AG08396 (cell line): ENCODE data around the gene NTRK1.
A peak's percentile ranks its signal among the peaks of the same experiment; 100 is the strongest.

Experiments used
- DNase-seq: peaks from one replicate; pipeline ENCODE4 v3.0.0; 2012; ENCODE audit warnings: low spot score, mixed read lengths

The NTRK1 gene

GRCh38 chr1:156838972-156839371 is 21.7 kb upstream of the NTRK1 start:
- peak; percentile 63 for DNase-seq

- no peak for DNase-seq
Measured at GRCh38 chr1:156839426-156840109, 21.1 kb upstream of the NTRK1 start.

GRCh38 chr1:156840186-156840897 is 20.3 kb upstream of the NTRK1 start:
- DNase-seq, result no peak

- DNase-seq, result no peak
Measured at GRCh38 chr1:156840898-156841279, 19.8 kb upstream of the NTRK1 start.

- no peak for DNase-seq
Measured at GRCh38 chr1:156841295-156841855, 19.3 kb upstream of the NTRK1 start.

- no peak for DNase-seq
Measured at GRCh38 chr1:156842618-156843300, 17.9 kb upstream of the NTRK1 start.

GRCh38 chr1:156844102-156844501 is 16.6 kb upstream of the NTRK1 start:
- DNase-seq, result no peak

- DNase-seq, result no peak
Measured at GRCh38 chr1:156844638-156845037, 16.0 kb upstream of the NTRK1 start.

- no peak for DNase-seq
Measured at GRCh38 chr1:156845055-156845952, 15.4 kb upstream of the NTRK1 start.

GRCh38 chr1:156845953-156846545 is 14.6 kb upstream of the NTRK1 start:
- DNase-seq, result no peak

- no peak for DNase-seq
Measured at GRCh38 chr1:156846643-156847042, 14.0 kb upstream of the NTRK1 start.

- no peak for DNase-seq
Measured at GRCh38 chr1:156847591-156848460, 12.8 kb upstream of the NTRK1 start.

- DNase-seq, result no peak
Measured at GRCh38 chr1:156848461-156849150, 12.1 kb upstream of the NTRK1 start.

GRCh38 chr1:156849151-156849496 is 11.5 kb upstream of the NTRK1 start:
- DNase-seq, result no peak

GRCh38 chr1:156851779-156852417 is 8.8 kb upstream of the NTRK1 start:
- no peak for DNase-seq

GRCh38 chr1:156852418-156852874 is 8.2 kb upstream of the NTRK1 start:
- no peak for DNase-seq

- no peak for DNase-seq
Measured at GRCh38 chr1:156853761-156854160, 6.9 kb upstream of the NTRK1 start.

- no peak for DNase-seq
Measured at GRCh38 chr1:156854634-156855033, 6.0 kb upstream of the NTRK1 start.

- no peak for DNase-seq
Measured at GRCh38 chr1:156856282-156856785, 4.3 kb upstream of the NTRK1 start.
